IMR-90 (cell line): Measurements from ENCODE around the gene RPS6KA4. TPM values are rescaled to one million over a fixed set of nuclear protein-coding genes. Genes with fewer than 3 reads are reported as not detected.
A peak's percentile ranks its signal among the peaks of the same experiment; 100 is the strongest.

Experiments
- ATAC-seq: fragments of 200-7000 bp; cut with Tn5 transposase; 2 replicates; pipeline ENCODE4 v1.9.1; 2020; ENCODE audit warnings: low read depth, mild to moderate bottlenecking, moderate library complexity
- BruUV-seq: library from RNA; stranded (reverse); fragments of 400-500 nt; replicated peaks from 2 replicates; lab custom pipeline; 2021; lab: Mats Ljungman, UMichigan
- CTCF ChIA-PET: fragments of 300-600 bp; formaldehyde crosslinking; extraction: SDS; loops from one replicate; lab custom pipeline; 2021; ENCODE audit warnings: antibody characterized with exemption; lab: Yijun Ruan, JAX
- POLR2A ChIA-PET: fragments of 300-600 bp; sonication (Branson Sonifier 250); formaldehyde crosslinking; loops from one replicate; lab custom pipeline; 2022; ENCODE audit warnings: antibody characterized with exemption; ENCODE audit not compliant: unreplicated experiment; lab: Charles Lee
- DNase-seq: peaks from one replicate; pipeline ENCODE4 v3.0.0; 2013
- H2AFZ ChIP-seq: replicated peaks from 2 replicates; pipeline ENCODE3; 2013; ENCODE audit warnings: low read length, mild to moderate bottlenecking; ENCODE audit not compliant: poor library complexity
- H2AK5ac ChIP-seq: 2 replicates; pipeline ENCODE4 v1.6.1; 2013; ENCODE audit warnings: low read depth, low read length, inconsistent platforms
- H2AK9ac ChIP-seq: replicated peaks from 2 replicates; pipeline ENCODE3; 2013; ENCODE audit warnings: mild to moderate bottlenecking, low read depth, low read length, moderate library complexity; ENCODE audit not compliant: poor library complexity
- H2BK120ac ChIP-seq: 2 replicates; pipeline ENCODE4 v1.6.1; 2013; ENCODE audit warnings: low read depth, low read length, inconsistent platforms
- H2BK15ac ChIP-seq: 3 replicates; pipeline ENCODE4 v1.6.1; 2013; ENCODE audit warnings: low read depth, low read length, inconsistent platforms
- H2BK20ac ChIP-seq: 2 replicates; pipeline ENCODE4 v1.6.1; 2013; ENCODE audit warnings: low read depth, mild to moderate bottlenecking, inconsistent platforms, low read length, moderate library complexity
- H2BK5ac ChIP-seq: 2 replicates; pipeline ENCODE4 v1.6.1; 2013; ENCODE audit warnings: mild to moderate bottlenecking, low read depth, low read length, inconsistent platforms; ENCODE audit not compliant: poor library complexity, severe bottlenecking
- H3K14ac ChIP-seq: replicated peaks from 2 replicates; pipeline ENCODE4 v1.6.1; 2013; ENCODE audit warnings: low read depth, low read length, inconsistent platforms
- H3K18ac ChIP-seq: 2 replicates; pipeline ENCODE4 v1.6.1; 2013; ENCODE audit warnings: low read depth, low read length, control low read depth
- H3K23ac ChIP-seq: 2 replicates; pipeline ENCODE4 v1.6.1; 2013; ENCODE audit warnings: low read depth, low read length, inconsistent platforms
- H3K27ac ChIP-seq: 2 replicates; pipeline ENCODE4 v1.5.1; 2013; ENCODE audit warnings: mild to moderate bottlenecking, control low read depth, low read length; ENCODE audit not compliant: insufficient read depth
- H3K27me3 ChIP-seq: 2 replicates; pipeline ENCODE4 v1.6.1; 2013; ENCODE audit warnings: low read length; ENCODE audit not compliant: control insufficient read depth, insufficient read depth
- H3K36me3 ChIP-seq: 2 replicates; pipeline ENCODE4 v1.6.1; 2013; ENCODE audit warnings: low read length, mixed read lengths; ENCODE audit not compliant: control insufficient read depth, insufficient read depth
- H3K4ac ChIP-seq: 2 replicates; pipeline ENCODE4 v1.6.1; 2013; ENCODE audit warnings: low read depth, low read length, inconsistent platforms
- H3K4me1 ChIP-seq: 2 replicates; pipeline ENCODE4 v1.6.1; 2013; ENCODE audit warnings: low read length, mixed read lengths; ENCODE audit not compliant: control insufficient read depth, insufficient read depth
- H3K4me2 ChIP-seq: 2 replicates; pipeline ENCODE4 v1.6.1; 2013; ENCODE audit warnings: low read depth, mild to moderate bottlenecking, control low read depth, low read length, moderate library complexity
- H3K4me3 ChIP-seq: 2 replicates; pipeline ENCODE4 v1.5.1; 2013; ENCODE audit warnings: low read depth, mild to moderate bottlenecking, control low read depth, low read length, moderate library complexity; ENCODE audit not compliant: insufficient read depth
- H3K56ac ChIP-seq: 2 replicates; pipeline ENCODE4 v1.6.1; 2013; ENCODE audit warnings: low read length, inconsistent platforms; ENCODE audit not compliant: insufficient read depth; ENCODE audit errors: extremely low read depth
- H3K79me1 ChIP-seq, 2 experiments: 2 replicates each; pipeline ENCODE4 v1.6.1; 2013; ENCODE audit warnings: low read length in 2 of 2, inconsistent platforms in 1 of 2, low read depth in 1 of 2
- H3K9ac ChIP-seq: 2 replicates; pipeline ENCODE4 v1.6.1; 2013; ENCODE audit warnings: low read depth, low read length, control low read depth
- H3K9me1 ChIP-seq: 2 replicates; pipeline ENCODE4 v1.6.1; 2013; ENCODE audit warnings: low read length, inconsistent platforms; ENCODE audit not compliant: insufficient read depth
- H3K9me3 ChIP-seq: 2 replicates; pipeline ENCODE4 v1.6.1; 2013; ENCODE audit warnings: low read length; ENCODE audit not compliant: control insufficient read depth, insufficient read depth
- H4K20me1 ChIP-seq: 2 replicates; pipeline ENCODE4 v1.6.1; 2013; ENCODE audit warnings: low read length, inconsistent platforms; ENCODE audit not compliant: insufficient read depth
- H4K5ac ChIP-seq: 2 replicates; pipeline ENCODE4 v1.6.1; 2013; ENCODE audit warnings: mild to moderate bottlenecking, low read depth, low read length, control low read depth
- H4K8ac ChIP-seq, 2 experiments: 2 replicates each; pipeline ENCODE4 v1.6.1; 2013; ENCODE audit warnings: low read depth in 2 of 2, low read length in 2 of 2, control low read depth in 1 of 2, inconsistent platforms in 1 of 2
- H4K91ac ChIP-seq: 2 replicates; pipeline ENCODE4 v1.6.1; 2013; ENCODE audit warnings: low read depth, low read length, inconsistent platforms; ENCODE audit not compliant: insufficient read depth
- BHLHE40 ChIP-seq: fragments of 150-350 bp; IDR thresholded peaks from 2 replicates; pipeline ENCODE4 v1.6.1; 2016; ENCODE audit warnings: mild to moderate bottlenecking, low read depth, low read length
- MAFK ChIP-seq: IDR thresholded peaks from 2 replicates; pipeline ENCODE4 v1.6.1; 2012; ENCODE audit warnings: low read depth, low read length, improper control_type of control experiment
- MAZ ChIP-seq: IDR thresholded peaks from 2 replicates; pipeline ENCODE4 v1.6.1; 2012; ENCODE audit warnings: low read depth, mild to moderate bottlenecking, low read length, improper control_type of control experiment, moderate library complexity, borderline replicate concordance
- RFX5 ChIP-seq: IDR thresholded peaks from 2 replicates; pipeline ENCODE4 v1.8.0; 2012; ENCODE audit warnings: low read depth, mild to moderate bottlenecking, low read length, moderate library complexity
- SMC3 ChIP-seq: fragments of 150-350 bp; IDR thresholded peaks from 2 replicates; pipeline ENCODE4 v1.6.1; 2016; ENCODE audit warnings: low read depth, mild to moderate bottlenecking, antibody characterized with exemption, low read length, moderate library complexity
- WGBS, 2 experiments: methylation state at CpG; one replicate each; pipeline versions ENCODE4 v1.1.5 to v1.1.7; 2013; ENCODE audit warnings: missing lambda C conversion rate in 2 of 2; ENCODE audit not compliant: insufficient read length in 1 of 2; ENCODE audit errors: extremely low coverage in 2 of 2; 5-methylcytosine and 5-hydroxymethylcytosine counted together
- dilution Hi-C: fragments of 300-500 bp; cut with HindIII; formaldehyde crosslinking; loops from one replicate; pipeline ENCODE4 v1.14.3; 2018; ENCODE audit warnings: low sequenced_read_pairs; ENCODE audit not compliant: unreplicated experiment
- in situ Hi-C: fragments of 300-500 bp; cut with MboI; formaldehyde crosslinking; loops from 3 replicates; pipeline ENCODE4 v1.14.3; 2019; ENCODE audit warnings: low sequenced_read_pairs, inconsistent platforms, mixed read lengths
- intact Hi-C: fragments of 100-400 bp; cut with micrococcal nuclease; formaldehyde crosslinking; loops from 2 replicates; pipeline ENCODE4 v1.10.0; 2022
- polyA plus RNA-seq, 3 experiments: library from polyadenylated mRNA; depleted of rRNA; stranded (reverse); fragments of >200 nt; gene quantifications; 2 replicates each; pipeline ENCODE4 v1.2.3, GENCODE V29; 2012; ENCODE audit warnings: low replicate concordance in 1 of 3
- total RNA-seq: library from RNA; depleted of rRNA; stranded (reverse); fragments of >200 nt; gene quantifications from 2 replicates; pipeline ENCODE4 v1.2.3, GENCODE V29; 2012
- TF ChIP-seq, protein P1 (sequence below): conservative IDR thresholded peaks from 2 replicates; pipeline ENCODE4 v1.5.1; 2012; ENCODE audit warnings: mild to moderate bottlenecking, low read depth, low read length, improper control_type of control experiment
- TF ChIP-seq, protein P2 (sequence below): fragments of 150-350 bp; IDR thresholded peaks from 2 replicates; pipeline ENCODE4 v1.6.1; 2016; ENCODE audit warnings: low read depth, mild to moderate bottlenecking, low read length, moderate library complexity, borderline replicate concordance

RPS6KA4 gene
- total and polyA plus RNA-seq, 2 of the 4 experiments (the other 2 are of a cell fraction): 38.8 to 52.9 TPM

DNA sequence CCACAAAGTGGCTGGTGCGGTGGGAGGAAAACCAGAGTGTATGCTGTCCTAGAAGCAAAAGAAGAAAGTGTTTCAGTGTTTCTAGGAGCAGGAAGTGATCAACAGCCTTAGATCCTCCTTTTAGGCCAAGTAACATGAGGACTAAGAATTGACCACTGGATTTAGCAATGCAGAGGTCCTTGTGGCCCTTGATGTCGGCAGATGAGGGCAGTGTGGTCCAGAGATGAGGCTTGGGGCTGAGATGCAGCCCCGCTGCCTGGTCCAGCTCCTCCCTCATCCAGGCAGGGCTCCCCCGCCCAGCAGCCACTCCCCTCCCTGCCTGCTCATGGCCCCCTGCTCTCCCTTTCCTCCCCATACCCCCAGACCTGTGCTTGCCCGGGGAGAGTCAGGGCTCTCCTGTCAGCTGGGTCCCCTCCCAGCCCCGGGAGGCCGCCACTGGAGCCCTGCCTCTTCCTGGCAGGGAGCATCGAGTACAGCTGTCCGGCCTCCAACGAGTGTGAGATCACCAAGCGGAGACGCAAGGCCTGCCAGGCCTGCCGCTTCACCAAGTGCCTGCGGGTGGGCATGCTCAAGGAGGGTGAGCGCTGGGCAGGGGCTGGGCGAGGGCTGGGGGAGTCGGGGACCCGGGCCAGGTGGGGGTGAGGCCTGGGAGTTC lies 45.3 kb upstream of the RPS6KA4 start:
- no peak overlapping the region for H2BK15ac ChIP-seq
- no peaks in the 10 kb centered on the region for H3K9me1 ChIP-seq
- ATAC-seq: no peak
- H2BK120ac ChIP-seq: no peak overlapping the region
- in situ Hi-C loops (no loop called here), intact Hi-C loops (no loop called here), dilution Hi-C loops (no loop called here)
- no peak overlapping the region for H2AFZ ChIP-seq
- no peak overlapping the region for H3K4me2 ChIP-seq
- peak overlapping the region; percentile 65 for H2AK9ac ChIP-seq
- peaks cover 5 to 32% of the 10 kb centered on the region in 2 experiments for H3K79me1 ChIP-seq
- ChIA-PET POLR2A (no interaction called here), CTCF (no interaction called here)
- no peaks in the 10 kb centered on the region for H3K9me3 ChIP-seq
- H2BK5ac ChIP-seq: no peak overlapping the region
- H3K14ac ChIP-seq: no peak overlapping the region
- no peak overlapping the region for H2AK5ac ChIP-seq
- H4K20me1 ChIP-seq: no peaks in the 10 kb centered on the region
- 63% methylated on average over 3 of the region's 18 CpGs; no CpG with 5 or more reads in 1 of the 2 experiments for WGBS, 2 experiments
- no peak overlapping the region for H2BK20ac ChIP-seq
- no peaks in the 10 kb centered on the region for H3K4me1 ChIP-seq
- no peak overlapping the region for H4K91ac ChIP-seq
- H4K5ac ChIP-seq: no peak overlapping the region
- no peak overlapping the region for H3K4ac ChIP-seq
- H3K18ac ChIP-seq: no peak overlapping the region
- no peaks in the 10 kb centered on the region for H3K27me3 ChIP-seq
- peaks cover 12% of the 10 kb centered on the region; the same call in 1 of the 2 replicates for H3K36me3 ChIP-seq
- DNase-seq: no peak
- TF ChIP-seq BHLHE40: no peak
- TF ChIP-seq MAFK: no peak
- TF ChIP-seq, protein P1, sequence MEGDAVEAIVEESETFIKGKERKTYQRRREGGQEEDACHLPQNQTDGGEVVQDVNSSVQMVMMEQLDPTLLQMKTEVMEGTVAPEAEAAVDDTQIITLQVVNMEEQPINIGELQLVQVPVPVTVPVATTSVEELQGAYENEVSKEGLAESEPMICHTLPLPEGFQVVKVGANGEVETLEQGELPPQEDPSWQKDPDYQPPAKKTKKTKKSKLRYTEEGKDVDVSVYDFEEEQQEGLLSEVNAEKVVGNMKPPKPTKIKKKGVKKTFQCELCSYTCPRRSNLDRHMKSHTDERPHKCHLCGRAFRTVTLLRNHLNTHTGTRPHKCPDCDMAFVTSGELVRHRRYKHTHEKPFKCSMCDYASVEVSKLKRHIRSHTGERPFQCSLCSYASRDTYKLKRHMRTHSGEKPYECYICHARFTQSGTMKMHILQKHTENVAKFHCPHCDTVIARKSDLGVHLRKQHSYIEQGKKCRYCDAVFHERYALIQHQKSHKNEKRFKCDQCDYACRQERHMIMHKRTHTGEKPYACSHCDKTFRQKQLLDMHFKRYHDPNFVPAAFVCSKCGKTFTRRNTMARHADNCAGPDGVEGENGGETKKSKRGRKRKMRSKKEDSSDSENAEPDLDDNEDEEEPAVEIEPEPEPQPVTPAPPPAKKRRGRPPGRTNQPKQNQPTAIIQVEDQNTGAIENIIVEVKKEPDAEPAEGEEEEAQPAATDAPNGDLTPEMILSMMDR: no peak
- TF ChIP-seq, protein P2, sequence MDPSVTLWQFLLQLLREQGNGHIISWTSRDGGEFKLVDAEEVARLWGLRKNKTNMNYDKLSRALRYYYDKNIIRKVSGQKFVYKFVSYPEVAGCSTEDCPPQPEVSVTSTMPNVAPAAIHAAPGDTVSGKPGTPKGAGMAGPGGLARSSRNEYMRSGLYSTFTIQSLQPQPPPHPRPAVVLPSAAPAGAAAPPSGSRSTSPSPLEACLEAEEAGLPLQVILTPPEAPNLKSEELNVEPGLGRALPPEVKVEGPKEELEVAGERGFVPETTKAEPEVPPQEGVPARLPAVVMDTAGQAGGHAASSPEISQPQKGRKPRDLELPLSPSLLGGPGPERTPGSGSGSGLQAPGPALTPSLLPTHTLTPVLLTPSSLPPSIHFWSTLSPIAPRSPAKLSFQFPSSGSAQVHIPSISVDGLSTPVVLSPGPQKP: no peak
- TF ChIP-seq RFX5: no peak
- no peak for TF ChIP-seq SMC3
- TF ChIP-seq MAZ: no peak
- BruUV-seq: no TSS peak
- no peak overlapping the region for H4K8ac ChIP-seq
- no peak overlapping the region for H3K9ac ChIP-seq
- H3K56ac ChIP-seq: no peak overlapping the region
- H3K4me3 ChIP-seq: no peak overlapping the region
- no peak overlapping the region for H3K27ac ChIP-seq
- H3K23ac ChIP-seq: no peak overlapping the region
